ENCODE results near the gene SESN2.

SESN2 gene

GRCh38 chr1:28301368-28302174, 42.3 kb downstream of the SESN2 start:
- Histone ChIP-seq H3K36me3 (ENCODE audit: insufficient read depth, low read length) (no peaks in the 10 kb centered on the region), H3K4me3 (ENCODE audit: low read depth in 1 of 2, low read length in 2 of 2) (no peak overlapping the region), H3K27me3 (ENCODE audit: insufficient read depth, low read length, poor library complexity) (no peaks in the 10 kb centered on the region), H3K4me1 (ENCODE audit: insufficient read depth, low read length) (no peaks in the 10 kb centered on the region), H3K27ac (ENCODE audit: low read length) (no peak overlapping the region), H3K9ac (ENCODE audit: low read depth, low read length) (no peak overlapping the region), H4K20me1 (ENCODE audit: insufficient read depth, low read length) (no peaks in the 10 kb centered on the region), H2AFZ (ENCODE audit: low read depth, low read length) (no peak overlapping the region), H3K4me2 (ENCODE audit: insufficient read depth, low read length) (no peak overlapping the region), H3K79me2 (ENCODE audit: insufficient read depth, low read length) (no peaks in the 10 kb centered on the region), H3K9me3 (ENCODE audit: insufficient read depth, low read length, severe bottlenecking) (no peaks in the 10 kb centered on the region)
- TF ChIP-seq EZH2 (IDR thresholded peaks at IDR 0.05; ENCODE audit: borderline replicate concordance, low read depth, low read length, severe bottlenecking) = no peak
- TF ChIP-seq CTCF (IDR thresholded peaks at IDR 0.05; ENCODE audit: borderline replicate concordance, extremely low read depth, low read length, poor library complexity, severe bottlenecking) = no peak
- ATAC-seq (ENCODE audit: insufficient read depth, low read depth) = no peak
- no peak for DNase-seq

- Histone ChIP-seq H3K4me2 (ENCODE audit: insufficient read depth, low read length) (no peak overlapping the region), H3K4me1 (ENCODE audit: insufficient read depth, low read length) (no peaks in the 10 kb centered on the region), H4K20me1 (ENCODE audit: insufficient read depth, low read length) (no peaks in the 10 kb centered on the region), H3K79me2 (ENCODE audit: insufficient read depth, low read length) (no peaks in the 10 kb centered on the region), H3K4me3 (ENCODE audit: low read depth in 1 of 2, low read length in 2 of 2) (no peak overlapping the region), H3K27ac (ENCODE audit: low read length) (no peak overlapping the region), H3K27me3 (ENCODE audit: insufficient read depth, low read length, poor library complexity) (no peaks in the 10 kb centered on the region), H3K36me3 (ENCODE audit: insufficient read depth, low read length) (no peaks in the 10 kb centered on the region), H2AFZ (ENCODE audit: low read depth, low read length) (no peak overlapping the region), H3K9me3 (ENCODE audit: insufficient read depth, low read length, severe bottlenecking) (no peaks in the 10 kb centered on the region), H3K9ac (ENCODE audit: low read depth, low read length) (no peak overlapping the region)
- TF ChIP-seq EZH2 (IDR thresholded peaks at IDR 0.05; ENCODE audit: borderline replicate concordance, low read depth, low read length, severe bottlenecking) = no peak
- TF ChIP-seq CTCF (IDR thresholded peaks at IDR 0.05; ENCODE audit: borderline replicate concordance, extremely low read depth, low read length, poor library complexity, severe bottlenecking) = no peak
- no peak for DNase-seq
- ATAC-seq (ENCODE audit: insufficient read depth, low read depth) = no peak
These were observed 42.9 kb downstream of the SESN2 start for GRCh38 chr1:28302247-28302646.

- Histone ChIP-seq H3K9me3 (ENCODE audit: insufficient read depth, low read length, severe bottlenecking) (no peaks in the 10 kb centered on the region), H3K4me2 (ENCODE audit: insufficient read depth, low read length) (no peak overlapping the region), H3K79me2 (ENCODE audit: insufficient read depth, low read length) (no peaks in the 10 kb centered on the region), H4K20me1 (ENCODE audit: insufficient read depth, low read length) (no peaks in the 10 kb centered on the region), H3K36me3 (ENCODE audit: insufficient read depth, low read length) (no peaks in the 10 kb centered on the region), H3K9ac (ENCODE audit: low read depth, low read length) (no peak overlapping the region), H3K4me1 (ENCODE audit: insufficient read depth, low read length) (no peaks in the 10 kb centered on the region), H3K4me3 (ENCODE audit: low read depth in 1 of 2, low read length in 2 of 2) (no peak overlapping the region), H3K27me3 (ENCODE audit: insufficient read depth, low read length, poor library complexity) (no peaks in the 10 kb centered on the region), H3K27ac (ENCODE audit: low read length) (no peak overlapping the region), H2AFZ (ENCODE audit: low read depth, low read length) (no peak overlapping the region)
- no peak for ATAC-seq (ENCODE audit: insufficient read depth, low read depth)
- TF ChIP-seq EZH2 (IDR thresholded peaks at IDR 0.05; ENCODE audit: borderline replicate concordance, low read depth, low read length, severe bottlenecking) (no peak), CTCF (IDR thresholded peaks at IDR 0.05; ENCODE audit: borderline replicate concordance, extremely low read depth, low read length, poor library complexity, severe bottlenecking) (no peak)
- DNase-seq = no peak
These were observed 47.1 kb downstream of the SESN2 start for GRCh38 chr1:28306301-28306949.
